HG03097 (cell line): Measurements from ENCODE around the gene PAGR1.
"Not testable (repeated sequence)": the region's sequence is repeated elsewhere in the genome, so short reads cannot be mapped to it uniquely, and the experiment has no call there.

Source experiments
- ATAC-seq: cut with Tn5 transposase; IDR thresholded peaks from one replicate; pipeline ENCODE4 v1.9.1; 2021; ENCODE audit not compliant: unreplicated experiment, low FRiP score

Gene PAGR1

DNA sequence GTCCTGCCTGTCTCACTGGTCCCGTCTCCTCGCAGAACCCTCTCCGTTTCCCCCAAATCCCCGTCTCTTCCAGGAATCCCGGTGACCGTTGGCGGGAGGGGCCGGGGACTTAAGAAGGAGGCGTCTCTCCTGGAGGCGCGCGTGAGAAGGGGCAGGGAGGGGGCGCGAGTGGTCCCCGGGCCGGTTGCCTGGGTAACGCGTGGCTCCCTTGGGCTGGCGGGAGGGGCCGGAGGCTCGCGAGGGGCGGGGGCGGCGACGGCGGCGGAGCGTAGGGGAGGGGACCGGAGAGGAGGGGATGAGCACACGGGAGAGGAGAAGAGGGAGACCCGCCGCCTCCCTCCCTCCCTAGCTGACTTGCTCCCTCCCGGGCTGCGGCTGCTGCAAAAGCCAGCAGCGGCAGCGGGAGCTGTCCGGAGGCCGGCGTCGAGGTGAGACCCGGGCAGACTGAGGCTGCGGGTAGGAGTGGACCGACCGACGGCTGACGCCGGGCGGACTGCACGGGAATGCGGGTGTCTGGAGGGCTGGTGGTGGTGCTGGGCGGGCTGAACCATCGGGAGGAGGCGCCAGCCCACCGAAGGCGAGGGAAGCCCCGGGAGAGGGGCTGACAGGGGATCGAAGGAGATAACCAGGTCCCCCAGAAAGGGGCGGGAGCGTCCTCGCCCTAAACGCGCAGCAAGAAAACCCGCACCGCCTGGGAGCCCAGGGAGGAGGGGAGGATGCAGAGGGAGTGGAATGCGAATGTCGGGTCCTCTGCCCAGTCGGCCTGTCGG, 3.9 kb upstream of the PAGR1 start, which contains the start of gene PRRT2:
PRRT2 (plus strand) TSS at position 298 of the 770 bp plus-strand sequence. CDS start 862 bp downstream, outside the sequence.
- ATAC-seq, result no peak

DNA sequence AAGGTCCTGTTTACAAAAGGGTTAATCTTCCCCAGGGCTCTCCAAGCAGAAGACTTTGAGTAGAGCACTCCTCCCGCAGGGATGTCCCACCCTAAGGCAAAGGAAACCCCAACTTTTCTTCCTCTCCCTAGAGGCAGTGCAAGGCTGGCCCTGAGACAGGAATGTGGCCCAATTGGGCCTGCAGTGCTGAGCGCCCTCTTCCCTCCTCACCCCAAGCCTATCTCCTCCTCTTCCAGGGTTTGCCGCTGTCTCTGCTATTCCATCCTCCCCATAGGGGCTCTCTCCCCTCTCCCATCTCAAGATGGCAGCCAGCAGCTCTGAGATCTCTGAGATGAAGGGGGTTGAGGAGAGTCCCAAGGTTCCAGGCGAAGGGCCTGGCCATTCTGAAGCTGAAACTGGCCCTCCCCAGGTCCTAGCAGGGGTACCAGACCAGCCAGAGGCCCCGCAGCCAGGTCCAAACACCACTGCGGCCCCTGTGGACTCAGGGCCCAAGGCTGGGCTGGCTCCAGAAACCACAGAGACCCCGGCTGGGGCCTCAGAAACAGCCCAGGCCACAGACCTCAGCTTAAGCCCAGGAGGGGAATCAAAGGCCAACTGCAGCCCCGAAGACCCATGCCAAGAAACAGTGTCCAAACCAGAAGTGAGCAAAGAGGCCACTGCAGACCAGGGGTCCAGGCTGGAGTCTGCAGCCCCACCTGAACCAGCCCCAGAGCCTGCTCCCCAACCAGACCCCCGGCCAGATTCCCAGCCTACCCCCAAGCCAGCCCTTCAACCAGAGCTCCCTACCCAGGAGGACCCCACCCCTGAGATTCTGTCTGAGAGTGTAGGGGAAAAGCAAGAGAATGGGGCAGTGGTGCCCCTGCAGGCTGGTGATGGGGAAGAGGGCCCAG, 3.0 kb upstream of the PAGR1 start:
- no peak for ATAC-seq

DNA sequence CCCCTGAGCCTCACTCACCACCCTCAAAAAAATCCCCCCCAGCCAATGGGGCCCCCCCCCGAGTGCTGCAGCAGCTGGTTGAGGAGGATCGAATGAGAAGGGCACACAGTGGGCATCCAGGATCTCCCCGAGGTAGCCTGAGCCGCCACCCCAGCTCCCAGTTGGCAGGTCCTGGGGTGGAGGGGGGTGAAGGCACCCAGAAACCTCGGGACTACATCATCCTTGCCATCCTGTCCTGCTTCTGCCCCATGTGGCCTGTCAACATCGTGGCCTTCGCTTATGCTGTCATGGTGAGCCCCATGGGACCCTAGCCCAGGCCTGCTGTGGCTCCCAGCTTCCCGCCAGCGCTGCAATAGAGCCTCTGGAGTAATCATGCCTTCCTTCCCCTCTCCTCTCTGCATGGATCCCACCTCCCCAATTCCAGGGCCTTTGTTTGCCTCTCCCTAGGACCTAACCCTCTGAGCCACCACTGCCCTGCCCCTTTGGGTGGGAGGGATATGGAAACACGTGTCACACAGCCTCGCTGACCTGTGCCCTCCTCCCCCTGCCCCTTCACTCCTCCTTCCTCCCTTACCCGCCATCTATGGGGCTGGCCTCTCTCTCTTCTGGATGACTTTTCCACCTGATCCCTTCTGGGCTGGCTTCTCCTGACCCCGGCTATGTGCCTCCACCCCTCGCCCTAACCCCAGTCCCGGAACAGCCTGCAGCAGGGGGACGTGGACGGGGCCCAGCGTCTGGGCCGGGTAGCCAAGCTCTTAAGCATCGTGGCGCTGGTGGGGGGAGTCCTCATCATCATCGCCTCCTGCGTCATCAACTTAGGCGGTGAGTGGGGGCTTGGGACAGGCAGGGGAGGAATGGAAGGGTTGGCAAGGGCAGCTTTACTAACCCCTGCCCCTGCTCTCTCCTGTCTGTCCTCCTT, 2.0 kb upstream of the PAGR1 start:
- ATAC-seq, result no peak

DNA sequence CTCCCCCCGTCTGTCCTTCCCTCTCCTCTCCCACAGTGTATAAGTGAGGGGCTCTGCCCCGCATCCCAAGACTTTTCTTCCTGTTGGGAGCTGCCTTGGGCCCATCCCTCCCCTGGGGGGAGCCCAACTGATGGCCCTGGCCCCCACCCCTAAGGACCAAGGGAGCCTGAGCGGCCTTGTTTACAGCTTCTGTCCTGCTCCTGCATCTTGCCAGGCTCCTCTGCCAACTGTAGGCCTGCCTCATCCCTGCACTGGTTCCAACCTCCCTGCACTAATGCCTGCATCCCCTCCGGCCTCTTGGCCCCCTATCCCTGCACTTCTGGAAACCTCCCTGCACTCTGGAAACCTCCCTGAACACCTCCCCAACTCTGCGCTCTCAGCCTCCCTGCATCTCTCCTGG, 1.4 kb upstream of the PAGR1 start:
- ATAC-seq, result no peak

DNA sequence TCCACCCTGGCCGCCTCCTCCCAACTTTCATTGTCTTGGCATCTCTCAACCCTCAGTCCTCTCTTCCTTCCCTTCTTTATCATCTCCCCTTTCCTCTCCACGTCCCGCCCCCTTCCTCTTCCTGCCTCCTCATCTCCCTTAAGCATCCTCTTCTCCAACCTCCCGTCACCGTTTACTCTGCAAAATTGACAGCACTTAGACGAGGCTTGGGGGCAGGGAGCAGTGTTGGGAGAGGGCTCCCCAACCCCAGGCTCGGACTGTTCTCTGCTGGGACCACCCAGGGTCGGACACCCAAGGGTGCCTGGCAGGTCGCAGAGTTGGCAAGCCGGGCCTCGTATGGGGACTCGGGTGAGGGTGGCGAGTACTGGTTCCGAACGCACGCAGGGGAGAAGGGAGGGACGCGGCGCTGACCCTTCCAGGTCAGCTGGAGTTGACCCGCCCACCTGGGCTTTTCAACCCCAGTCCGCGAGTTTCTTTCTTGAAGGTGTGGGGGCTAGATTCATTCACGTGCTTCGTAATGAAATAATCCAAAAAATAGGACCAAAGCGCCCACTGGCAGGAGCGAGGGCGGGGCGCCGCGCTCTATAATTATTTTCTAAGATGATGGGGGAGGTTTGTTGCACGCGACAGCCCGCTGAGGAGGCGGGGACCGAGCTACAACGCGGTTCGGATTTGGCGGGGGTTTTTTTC, 775 bp upstream of the PAGR1 start:
- ATAC-seq, result no peak

DNA sequence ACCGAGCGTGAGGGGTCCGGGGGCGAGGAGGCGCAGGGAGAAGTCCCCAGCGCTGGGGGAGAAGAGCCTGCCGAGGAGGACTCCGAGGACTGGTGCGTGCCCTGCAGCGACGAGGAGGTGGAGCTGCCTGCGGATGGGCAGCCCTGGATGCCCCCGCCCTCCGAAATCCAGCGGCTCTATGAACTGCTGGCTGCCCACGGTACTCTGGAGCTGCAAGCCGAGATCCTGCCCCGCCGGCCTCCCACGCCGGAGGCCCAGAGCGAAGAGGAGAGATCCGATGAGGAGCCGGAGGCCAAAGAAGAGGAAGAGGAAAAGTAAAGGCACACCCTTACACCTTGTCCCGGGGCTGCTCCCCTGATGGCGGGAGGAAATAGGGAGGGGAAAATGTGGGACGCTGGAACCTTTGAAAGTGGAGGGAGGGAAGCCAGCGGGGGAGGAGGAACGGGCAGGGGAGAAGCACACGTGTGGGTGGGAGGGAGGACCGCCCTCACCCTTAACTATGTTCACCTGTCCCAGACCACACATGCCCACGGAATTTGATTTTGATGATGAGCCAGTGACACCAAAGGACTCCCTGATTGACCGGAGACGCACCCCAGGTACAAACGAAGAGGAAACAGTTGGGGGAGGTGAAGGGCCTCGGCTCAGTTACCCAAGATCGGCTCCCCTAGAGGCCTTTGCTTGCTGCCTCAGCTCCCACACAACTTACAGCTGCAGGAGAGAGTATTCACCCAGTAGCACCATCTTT, 916 bp downstream of the PAGR1 start:
- peak; percentile 6 for ATAC-seq

DNA sequence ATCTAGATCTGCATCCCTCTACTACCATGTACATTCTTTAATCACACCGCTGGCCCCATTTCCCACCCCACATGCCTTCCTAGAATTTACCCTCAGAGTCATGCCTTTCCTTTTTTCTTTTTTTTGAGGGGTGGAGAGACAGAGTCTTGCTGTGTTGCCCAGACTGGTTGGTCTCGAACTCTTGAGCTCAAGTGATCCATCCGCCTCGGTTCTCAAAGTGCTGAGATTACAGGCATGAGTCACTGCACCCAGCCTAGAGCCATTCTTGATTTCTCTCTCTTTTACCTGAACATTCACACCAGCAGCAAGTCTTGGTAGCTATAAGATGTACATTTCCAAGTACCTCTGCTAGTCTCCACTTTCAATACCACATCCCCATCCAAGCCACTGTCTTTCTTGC, 2.1 kb downstream of the PAGR1 start:
- no peak for ATAC-seq

DNA sequence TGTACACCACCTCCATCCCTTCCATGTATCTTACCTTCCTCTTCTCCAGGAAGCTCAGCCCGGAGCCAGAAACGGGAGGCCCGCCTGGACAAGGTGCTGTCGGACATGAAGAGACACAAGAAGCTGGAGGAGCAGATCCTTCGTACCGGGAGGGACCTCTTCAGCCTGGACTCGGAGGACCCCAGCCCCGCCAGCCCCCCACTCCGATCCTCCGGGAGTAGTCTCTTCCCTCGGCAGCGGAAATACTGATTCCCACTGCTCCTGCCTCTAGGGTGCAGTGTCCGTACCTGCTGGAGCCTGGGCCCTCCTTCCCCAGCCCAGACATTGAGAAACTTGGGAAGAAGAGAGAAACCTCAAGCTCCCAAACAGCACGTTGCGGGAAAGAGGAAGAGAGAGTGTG, 3.6 kb downstream of the PAGR1 start:
- ATAC-seq, result no peak

DNA sequence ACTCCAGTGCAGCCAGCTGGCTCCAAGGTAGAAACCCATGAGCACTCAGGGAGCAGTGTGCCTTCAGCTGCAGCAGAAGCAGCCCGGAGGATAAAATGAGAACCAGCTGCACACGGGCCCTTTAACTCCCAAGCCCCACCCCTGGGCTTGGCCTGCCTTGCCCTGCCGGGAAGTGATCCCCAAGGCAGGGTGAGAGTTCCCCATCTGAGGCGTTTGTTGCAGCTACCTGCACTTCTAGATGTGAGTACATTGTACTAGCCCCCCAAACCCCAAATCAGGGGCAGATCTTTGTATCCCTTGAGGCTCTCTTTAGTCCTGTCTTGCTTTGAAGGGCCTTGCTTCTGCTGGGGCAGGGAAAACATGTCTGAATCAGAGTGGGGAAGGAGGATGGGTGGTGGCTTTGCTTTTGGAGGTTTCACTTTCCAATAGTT, 4.3 kb downstream of the PAGR1 start, which contains the start of gene MVP:
MVP (plus strand) TSS at position 192 of the 431 bp plus-strand sequence. CDS start 10,088 bp downstream, outside the sequence.
- no peak for ATAC-seq

DNA sequence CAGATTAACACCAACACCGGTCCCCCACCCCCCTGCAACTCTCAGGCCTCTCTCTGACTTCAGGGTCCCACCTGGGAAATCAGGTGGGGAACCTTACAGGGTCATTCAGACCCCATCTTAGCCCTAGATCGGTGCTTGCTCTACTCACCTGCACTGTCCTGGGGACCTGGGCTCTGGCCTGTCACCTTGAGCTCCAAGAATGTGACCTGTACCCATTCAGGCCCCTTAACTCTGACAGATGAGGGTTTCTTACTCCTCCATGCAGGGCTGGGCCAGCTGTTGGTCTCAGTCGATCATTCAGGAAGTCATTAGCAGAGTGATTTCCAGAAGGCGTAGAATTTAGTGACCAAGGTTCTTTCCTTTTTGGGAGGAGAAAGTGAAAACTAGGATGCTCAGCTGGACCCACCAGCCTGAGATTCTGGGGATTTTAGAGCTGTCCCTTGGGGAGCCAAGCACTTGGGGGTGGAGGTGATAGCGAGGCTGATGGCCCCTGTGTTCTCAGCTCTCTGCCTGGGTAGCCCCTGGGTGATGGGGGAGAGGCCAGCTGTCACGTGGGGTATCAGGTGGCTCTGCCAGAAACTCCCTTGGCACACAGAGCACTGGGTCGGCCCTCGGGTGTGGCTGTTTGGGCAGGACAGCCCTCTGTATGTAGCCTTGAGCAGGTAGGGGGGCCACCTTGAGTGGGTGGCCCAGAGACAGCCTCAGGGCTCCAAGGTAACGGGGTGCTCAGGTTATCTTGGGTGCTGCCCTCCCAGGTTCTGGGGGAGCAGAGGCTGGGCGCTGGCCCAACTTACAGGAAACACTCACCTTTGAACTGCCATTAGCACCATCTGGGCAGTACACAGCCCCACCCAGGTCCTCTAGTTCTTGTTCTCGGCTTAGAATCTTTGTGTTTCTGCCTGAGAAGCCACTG, 5.0 kb downstream of the PAGR1 start:
- ATAC-seq, result peak; percentile 33

DNA sequence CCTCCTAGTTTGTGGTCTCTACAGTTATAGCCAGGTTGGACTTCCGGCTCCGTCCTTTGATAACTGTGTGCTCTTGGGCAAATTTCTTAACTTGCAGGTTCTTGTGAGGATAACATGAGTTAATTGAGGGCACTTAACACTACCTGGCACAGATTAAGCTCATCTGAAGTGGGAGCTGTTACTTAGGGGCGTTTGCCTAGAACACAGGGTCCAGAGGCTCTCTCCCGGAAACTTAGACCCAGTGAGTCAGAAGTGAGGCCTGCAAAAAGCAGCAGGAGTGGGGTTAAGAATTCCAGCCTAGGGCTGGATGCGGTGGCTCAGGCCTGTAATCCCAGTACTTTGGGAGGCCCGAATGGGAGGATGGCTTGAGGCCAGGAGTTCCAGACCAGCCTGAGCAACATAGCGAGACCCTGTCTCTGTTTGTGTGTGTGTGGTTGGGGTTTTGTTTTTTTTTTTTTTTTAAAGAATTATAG, 5.7 kb downstream of the PAGR1 start:
- ATAC-seq, result no peak

DNA sequence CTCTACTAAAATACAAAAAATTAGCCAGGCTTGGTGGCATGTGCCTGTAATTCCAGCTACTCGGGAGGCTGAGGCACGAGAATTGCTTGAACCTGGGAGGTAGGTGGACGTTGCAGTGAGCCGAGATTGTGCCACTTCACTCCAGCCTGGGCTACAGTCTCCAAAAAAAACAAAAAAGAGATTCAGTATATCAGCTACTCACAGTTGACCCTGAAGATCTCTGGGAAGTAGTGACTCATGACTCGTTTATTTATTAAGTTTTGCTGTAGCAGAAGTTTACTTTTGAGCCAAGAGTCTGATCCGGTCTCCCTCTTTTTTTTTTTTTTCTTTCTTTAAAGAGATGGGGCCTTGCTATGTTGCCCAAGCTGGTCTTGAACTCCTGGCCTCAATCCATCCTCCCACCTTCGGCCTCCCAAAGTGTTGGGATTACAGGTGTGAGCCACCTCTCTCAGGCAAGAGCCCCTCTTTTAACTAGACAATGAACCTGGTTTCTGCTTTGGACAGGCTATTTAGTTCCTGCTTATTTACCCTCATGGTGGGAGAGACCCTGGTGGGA, 8.7 kb downstream of the PAGR1 start:
- ATAC-seq, result no peak

DNA sequence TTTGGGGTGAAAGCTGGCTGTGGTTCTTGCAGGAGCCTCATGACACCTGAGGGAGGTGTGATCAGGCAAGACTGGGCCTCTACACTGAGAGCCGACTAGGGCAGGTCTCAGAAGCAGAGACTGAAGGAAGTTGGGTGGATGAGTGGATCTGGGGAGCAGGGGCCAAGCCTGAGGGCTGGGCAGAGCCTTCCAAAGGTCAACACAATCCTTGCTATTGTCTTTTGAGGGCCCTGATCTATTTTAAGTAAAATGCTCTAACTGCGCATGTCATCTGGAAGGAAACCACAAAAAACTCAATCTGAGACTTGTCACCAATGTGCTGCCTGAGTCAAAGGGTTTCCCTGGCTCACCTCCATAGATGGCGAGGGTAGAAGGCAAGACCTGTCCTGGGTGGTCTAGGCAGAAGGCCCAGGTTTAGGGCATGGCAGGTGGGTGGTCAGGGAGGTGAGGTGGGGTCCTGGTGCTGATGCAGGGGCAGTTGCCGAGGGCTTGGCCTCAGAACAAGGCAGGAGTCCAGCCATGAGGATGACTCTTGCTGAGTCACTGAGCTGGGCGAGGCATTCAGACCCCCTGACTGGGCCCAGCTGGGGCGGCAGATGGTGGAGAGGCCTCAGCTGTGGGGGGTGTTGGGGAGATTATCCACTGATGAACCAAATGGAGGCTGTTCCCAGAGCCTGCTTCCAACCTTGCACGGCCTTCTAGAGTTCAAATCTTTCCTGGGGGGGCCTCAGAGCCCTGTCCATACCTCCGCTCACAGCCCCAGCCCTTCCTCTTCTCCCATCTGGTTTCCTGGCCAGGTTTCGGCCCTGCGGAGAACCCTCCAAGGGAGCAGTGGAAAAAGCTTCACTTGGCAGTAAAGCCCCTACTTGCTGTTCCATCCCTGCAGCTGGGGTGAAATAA, 9.4 kb downstream of the PAGR1 start:
- no peak for ATAC-seq

DNA sequence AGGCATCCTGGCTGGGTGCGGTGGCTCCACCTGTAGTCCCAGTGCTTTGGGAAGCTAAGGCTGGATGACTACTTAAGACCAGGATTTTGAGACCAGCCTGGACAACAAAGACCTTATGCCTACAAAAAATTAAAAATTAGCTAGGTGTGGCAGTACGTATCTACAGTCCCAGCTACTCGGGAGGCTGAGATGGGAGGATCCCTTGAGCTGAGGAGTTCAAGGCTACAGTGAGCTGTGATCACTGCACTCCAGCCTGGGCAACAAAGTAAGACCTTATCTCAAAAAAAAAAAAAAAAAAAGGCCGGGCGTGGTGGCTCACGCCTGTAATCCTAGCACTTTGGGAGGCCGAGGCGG, 10.4 kb downstream of the PAGR1 start:
- ATAC-seq, result no peak

DNA sequence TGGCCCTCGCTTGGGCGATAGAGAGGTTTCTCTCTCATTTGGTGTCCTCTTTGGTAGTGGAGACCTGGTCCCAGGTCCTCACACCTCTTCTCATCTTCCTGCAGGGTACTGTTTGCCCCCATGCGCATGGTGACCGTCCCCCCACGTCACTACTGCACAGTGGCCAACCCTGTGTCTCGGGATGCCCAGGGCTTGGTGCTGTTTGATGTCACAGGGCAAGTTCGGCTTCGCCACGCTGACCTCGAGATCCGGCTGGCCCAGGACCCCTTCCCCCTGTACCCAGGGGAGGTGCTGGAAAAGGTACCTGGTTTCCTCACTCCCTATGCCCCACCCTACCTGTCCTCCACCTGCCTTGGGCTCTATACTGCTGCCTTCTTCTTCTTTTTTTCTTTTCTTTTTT, 14.8 kb downstream of the PAGR1 start:
- ATAC-seq, result no peak

DNA sequence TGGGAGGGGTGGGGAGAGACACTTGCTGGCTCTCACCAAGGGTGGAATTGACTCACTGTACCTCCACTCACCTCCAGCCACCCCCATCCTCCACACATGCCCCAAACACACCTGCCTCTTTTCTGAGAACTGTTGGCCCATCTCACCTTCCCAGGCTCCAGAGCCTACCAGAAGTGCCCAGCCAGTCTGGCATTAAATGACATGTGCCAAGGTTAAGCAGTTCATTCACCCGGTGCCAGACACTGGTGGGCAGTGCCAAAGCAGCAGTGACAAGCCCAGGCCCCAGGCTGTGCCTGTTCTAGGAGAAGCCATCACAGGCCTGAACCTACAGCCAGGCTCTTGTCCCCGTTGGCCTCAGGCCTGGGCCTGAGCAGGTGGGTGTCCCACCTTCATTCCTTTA, 15.5 kb downstream of the PAGR1 start:
- no peak for ATAC-seq

DNA sequence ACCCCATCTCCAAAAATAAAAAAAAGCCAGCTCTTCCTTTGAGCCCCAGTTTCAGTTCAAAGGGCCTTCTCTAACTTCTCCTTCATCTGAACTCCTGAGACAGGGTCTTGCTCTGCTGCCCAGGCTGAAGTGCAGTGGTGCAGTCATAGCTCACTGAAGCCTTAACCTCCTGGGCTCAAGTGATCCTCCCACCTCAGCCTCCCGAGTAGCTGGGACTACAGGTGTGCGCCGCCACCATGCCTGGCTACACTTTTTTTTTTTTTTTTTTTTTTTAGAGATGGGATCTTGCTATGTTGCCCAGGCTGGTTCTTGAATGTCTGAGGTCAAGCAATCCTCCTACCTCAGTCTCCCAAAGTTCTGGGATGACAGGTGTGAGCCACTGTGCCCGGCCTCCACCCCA, 17.3 kb downstream of the PAGR1 start:
- ATAC-seq, result not testable (repeated sequence)
